HepG2 (cell line): ENCODE measurements around the gene BMP8A. TPM values are rescaled to one million over a fixed set of nuclear protein-coding genes. Genes with fewer than 3 reads are reported as not detected.

Source experiments
- ATAC-seq: fragments of 200-7000 bp; cut with Tn5 transposase; 3 replicates; pipeline ENCODE4 v1.9.1; 2020; ENCODE audit warnings: mild to moderate bottlenecking, moderate library complexity
- BruUV-seq: library from RNA; stranded (reverse); fragments of 400-500 nt; replicated peaks from 2 replicates; lab custom pipeline; 2021; lab: Mats Ljungman, UMichigan
- CTCF ChIA-PET: fragments of 300-600 bp; formaldehyde crosslinking; extraction: SDS; loops from one replicate; lab custom pipeline; 2021; ENCODE audit warnings: low total read pairs, inconsistent platforms, low intra/inter-chr PET ratio; lab: Yijun Ruan, JAX
- POLR2A ChIA-PET: fragments of 350-600 bp; sonication (Branson Sonifier 250); formaldehyde crosslinking; loops from one replicate; lab custom pipeline; 2020; ENCODE audit warnings: antibody characterized with exemption, inconsistent platforms; lab: Yijun Ruan, JAX
- DNase-seq: peaks from one replicate; pipeline ENCODE4 v3.0.0-alpha.2; 2015; ENCODE audit warnings: low spot score
- FAIRE-seq: peaks from 3 replicates; lab custom pipeline; 2011; peaks lifted over from hg19 to GRCh38; lab: Jason Lieb, UNC
- H2AFZ ChIP-seq: one replicate; pipeline ENCODE4 v1.6.1; 2011; ENCODE audit warnings: low read length, inconsistent platforms
- H3K27ac ChIP-seq: fragments of 300-600 bp; 3 replicates; pipeline ENCODE4 v1.8.0; 2011; ENCODE audit warnings: mixed run types, mild to moderate bottlenecking, mixed read lengths, low read length, inconsistent platforms; ENCODE audit not compliant: insufficient read depth; ENCODE audit errors: extremely low read length
- H3K27me3 ChIP-seq, 2 experiments: fragments of 200-600 bp in 1 of 2; 2 replicates in 1 of 2; 3 replicates in 1 of 2; pipeline versions ENCODE4 v1.6.0 to v1.8.0; 2011; ENCODE audit warnings: low read length in 2 of 2, mild to moderate bottlenecking in 2 of 2, moderate library complexity in 2 of 2, inconsistent platforms in 1 of 2; ENCODE audit not compliant: insufficient read depth in 2 of 2, control insufficient read depth in 1 of 2
- H3K36me3 ChIP-seq, 2 experiments: fragments of 200-600 bp in 1 of 2; replicated peaks in 1 of 2; 2 replicates in 1 of 2; 3 replicates in 1 of 2; pipeline versions ENCODE4 v1.5.1 to v1.8.0; 2011; ENCODE audit warnings: low read length in 2 of 2, inconsistent platforms in 1 of 2; ENCODE audit not compliant: insufficient read depth in 2 of 2, control insufficient read depth in 1 of 2
- H3K4me1 ChIP-seq: 2 replicates; pipeline ENCODE4 v1.5.1; 2012; ENCODE audit warnings: low read length, inconsistent platforms; ENCODE audit not compliant: insufficient read depth
- H3K4me2 ChIP-seq: 2 replicates; pipeline ENCODE4 v1.6.0; 2011; ENCODE audit warnings: low read depth, low read length, inconsistent platforms
- H3K4me3 ChIP-seq, 3 experiments: fragments of 200-600 bp in 1 of 3; sonication (generic), shearing (Covaris generic) in 1 of 3; replicated peaks in 1 of 3; 2 replicates each; pipeline ENCODE4 v1.5.1; 2011 to 2016; ENCODE audit warnings: low read length in 3 of 3, inconsistent platforms in 2 of 3, low read depth in 2 of 3, mild to moderate bottlenecking in 2 of 3, control low read depth in 1 of 3, mixed read lengths in 1 of 3; ENCODE audit not compliant: insufficient read depth in 1 of 3
- H3K79me2 ChIP-seq: one replicate; pipeline ENCODE4 v1.6.1; 2011; ENCODE audit warnings: low read length, inconsistent platforms; ENCODE audit not compliant: insufficient read depth
- H3K9ac ChIP-seq: 2 replicates; pipeline ENCODE4 v1.6.0; 2011; ENCODE audit warnings: mild to moderate bottlenecking, low read depth, low read length, inconsistent platforms; ENCODE audit not compliant: insufficient read depth
- H3K9me3 ChIP-seq: 2 replicates; pipeline ENCODE4 v1.5.1; 2012; ENCODE audit warnings: mild to moderate bottlenecking, low read length
- H4K20me1 ChIP-seq: 2 replicates; pipeline ENCODE4 v1.6.0; 2011; ENCODE audit warnings: inconsistent platforms, mild to moderate bottlenecking, low read length, moderate library complexity; ENCODE audit not compliant: insufficient read depth
- DPF2 ChIP-seq: sonication (generic); formaldehyde crosslinking; IDR thresholded peaks from 2 replicates; pipeline ENCODE4 v1.4.0; 2020; ENCODE audit warnings: mild to moderate bottlenecking, low read depth, missing genetic modification reagents, borderline replicate concordance
- EED ChIP-seq: sonication (generic); formaldehyde crosslinking; IDR thresholded peaks from 2 replicates; pipeline ENCODE4 v1.5.0; 2020; ENCODE audit warnings: mild to moderate bottlenecking, missing genetic modification reagents
- HNRNPH1 ChIP-seq: fragments of 200-400 bp; formaldehyde crosslinking; optimal IDR thresholded peaks from 2 replicates; pipeline ENCODE3; 2017; ENCODE audit warnings: mild to moderate bottlenecking, low read depth, low read length
- PHF20 ChIP-seq: sonication (generic); formaldehyde crosslinking; IDR thresholded peaks from 2 replicates; pipeline ENCODE4 v1.5.0; 2020; ENCODE audit warnings: mild to moderate bottlenecking, missing genetic modification reagents
- SP5 ChIP-seq: IDR thresholded peaks from 2 replicates; pipeline ENCODE4 v1.6.1; 2016; ENCODE audit warnings: low read depth, borderline replicate concordance
- ZNF331 ChIP-seq: sonication (generic); formaldehyde crosslinking; IDR thresholded peaks from 2 replicates; pipeline ENCODE4 v1.4.0; 2020; ENCODE audit warnings: missing genetic modification reagents
- WGBS: methylation state at CpG from one replicate; pipeline ENCODE4 v1.1.6; 2017; ENCODE audit warnings: low lambda C conversion rate; 5-methylcytosine and 5-hydroxymethylcytosine counted together
- in situ Hi-C: cut with HindIII; loops from 2 replicates; pipeline ENCODE4 v1.10.0; 2017; ENCODE audit warnings: low pct_unique_long_range_greater_than_20kb; ENCODE audit not compliant: extremely low pct_ligation_motif_present
- intact Hi-C: fragments of 100-400 bp; cut with micrococcal nuclease; formaldehyde crosslinking; loops from one replicate; pipeline ENCODE4 v1.10.0; 2022; ENCODE audit not compliant: unreplicated experiment
- polyA plus RNA-seq, 8 experiments: library from polyadenylated mRNA; depleted of rRNA in 3 of 8; stranded (reverse) in 7 of 8; unstranded in 1 of 8; fragments of >200 nt; fragmentation: Illumina TruSeq in 4 of 8; extraction: Trizol in 4 of 8; gene quantifications; 2 replicates each; pipeline versions ENCODE4 v1.2.1 to v1.2.3, GENCODE V29; 2011 to 2016; ENCODE audit warnings: low read depth in 4 of 8, missing spikeins in 1 of 8, mixed read lengths in 1 of 8; ENCODE audit not compliant: insufficient read depth in 1 of 8
- total RNA-seq, 5 experiments: library from RNA; depleted of rRNA; stranded (reverse); fragments of >200 nt; fragmentation: Illumina TruSeq; extraction: Trizol; gene quantifications; 2 replicates each; pipeline ENCODE4 v1.2.3, GENCODE V29; 2016; ENCODE audit warnings: low read depth in 1 of 5
- TF ChIP-seq, protein P1 (sequence below): sonication (generic); formaldehyde crosslinking; IDR thresholded peaks from 2 replicates; pipeline ENCODE4 v1.8.0; 2022; ENCODE audit warnings: missing genetic modification reagents, mild to moderate bottlenecking, inconsistent platforms, borderline replicate concordance

The BMP8A gene
- total and polyA plus RNA-seq, 2 of the 13 experiments (the other 11 are each of a cell fraction or from before 2014, with no cell fraction given) = 0.05 TPM; not detected in 1

DNA sequence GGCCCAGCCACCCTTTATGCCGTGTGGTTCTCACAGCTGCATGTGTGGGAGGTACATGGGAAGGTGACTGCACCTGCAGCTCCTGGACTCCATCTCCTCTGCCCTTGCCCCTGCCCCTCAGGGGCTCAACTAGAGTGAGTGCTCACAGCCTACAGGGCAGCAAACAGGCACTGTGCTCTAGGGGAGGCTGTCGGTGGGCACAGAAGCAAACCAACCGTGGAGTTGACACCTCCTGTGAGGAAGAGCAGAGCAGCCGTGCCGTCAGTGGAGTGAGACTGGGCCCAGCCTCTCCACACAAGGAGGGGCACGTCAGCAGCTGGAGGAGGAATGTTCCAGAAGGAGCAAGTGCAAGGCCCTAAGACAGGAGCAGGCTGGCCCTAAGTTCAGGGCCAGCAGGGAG lies 32.7 kb downstream of the BMP8A start:
- no peak overlapping the region for H3K9ac ChIP-seq
- no peaks in the 10 kb centered on the region for H3K9me3 ChIP-seq
- no peaks in the 10 kb centered on the region for H3K4me1 ChIP-seq
- DNase-seq (no peak), ATAC-seq (no peak), FAIRE-seq (no peak)
- no peak overlapping the region for H2AFZ ChIP-seq
- POLR2A ChIA-PET = no interaction called here
- H3K36me3 ChIP-seq = no peaks in the 10 kb centered on the region
- WGBS = 57% methylated on average over 6 of the region's 6 CpGs
- intact Hi-C loops = no loop called here
- H3K27me3 ChIP-seq = no peaks in the 10 kb centered on the region
- H3K27ac ChIP-seq = no peak overlapping the region
- TF ChIP-seq ZNF331 (CRISPR knock-in tag) (no peak), SP5 (no peak), PHF20 (no peak), HNRNPH1 (no peak), EED (CRISPR knock-in tag) (no peak), DPF2 (CRISPR knock-in tag) (no peak)
- TF ChIP-seq, protein P1, sequence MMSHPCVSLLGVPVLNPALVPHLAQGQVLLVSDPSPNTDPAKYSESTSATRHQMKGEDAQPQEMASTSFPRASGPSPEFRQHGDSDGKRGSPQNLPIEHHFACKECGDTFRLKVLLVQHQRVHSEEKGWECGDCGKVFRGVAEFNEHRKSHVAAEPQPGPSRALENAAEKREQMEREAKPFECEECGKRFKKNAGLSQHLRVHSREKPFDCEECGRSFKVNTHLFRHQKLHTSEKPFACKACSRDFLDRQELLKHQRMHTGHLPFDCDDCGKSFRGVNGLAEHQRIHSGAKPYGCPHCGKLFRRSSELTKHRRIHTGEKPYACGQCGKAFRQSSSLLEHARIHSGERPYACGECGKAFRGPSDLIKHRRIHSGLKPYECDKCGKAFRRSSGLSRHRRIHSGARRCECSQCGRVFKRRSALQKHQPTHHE (CRISPR knock-in tag) = no peak
- H3K4me2 ChIP-seq = no peak overlapping the region
- in situ Hi-C loops = no loop called here
- CTCF ChIA-PET = no interaction called here
- no TSS peak for BruUV-seq
- H3K4me3 ChIP-seq = no peak overlapping the region
- H4K20me1 ChIP-seq = no peaks in the 10 kb centered on the region
- H3K79me2 ChIP-seq = no peaks in the 10 kb centered on the region
